OCI-LY7 (cell line): Measurements from ENCODE around the gene LRRC46. TPM values are rescaled to one million over a fixed set of nuclear protein-coding genes. Genes with fewer than 3 reads are reported as not detected.

Experiments
- BruUV-seq: library from RNA; stranded (reverse); fragments of 400-500 nt; replicated peaks from 2 replicates; lab custom pipeline; 2021; lab: Mats Ljungman, UMichigan
- CTCF ChIA-PET: fragments of 300-600 bp; sonication (Branson Sonifier 250); formaldehyde crosslinking; loops from one replicate; lab custom pipeline; 2022; ENCODE audit warnings: antibody characterized with exemption; ENCODE audit not compliant: unreplicated experiment; lab: Charles Lee
- POLR2A ChIA-PET: fragments of 300-600 bp; sonication (Branson Sonifier 250); formaldehyde crosslinking; loops from one replicate; lab custom pipeline; 2022; ENCODE audit warnings: antibody characterized with exemption; lab: Charles Lee
- DNase-seq: peaks from one replicate; pipeline ENCODE4 v3.0.0-alpha.2; 2015; ENCODE audit warnings: low spot score
- H2AFZ ChIP-seq: fragments of 200-600 bp; sonication (generic), shearing (Covaris generic); 2 replicates; pipeline ENCODE4 v1.6.1; 2014; ENCODE audit warnings: mild to moderate bottlenecking, antibody characterized with exemption, low read length, moderate library complexity
- H3K27ac ChIP-seq: fragments of 200-600 bp; sonication (generic); 2 replicates; pipeline ENCODE4 v1.5.1; 2014; ENCODE audit warnings: mixed run types, low read depth, mild to moderate bottlenecking, moderate library complexity, low read length, inconsistent platforms; ENCODE audit not compliant: poor library complexity, severe bottlenecking
- H3K36me3 ChIP-seq: fragments of 200-600 bp; sonication (generic); 2 replicates; pipeline ENCODE4 v1.6.1; 2014; ENCODE audit warnings: mild to moderate bottlenecking, antibody characterized with exemption, low read length, moderate library complexity, mixed read lengths; ENCODE audit not compliant: insufficient read depth
- H3K4me1 ChIP-seq: fragments of 200-600 bp; sonication (generic); 2 replicates; pipeline ENCODE4 v1.5.1; 2014; ENCODE audit warnings: mild to moderate bottlenecking, low read length; ENCODE audit not compliant: insufficient read depth, poor library complexity, severe bottlenecking
- H3K4me2 ChIP-seq: fragments of 200-600 bp; sonication (generic); 2 replicates; pipeline ENCODE4 v1.6.1; 2014; ENCODE audit warnings: mild to moderate bottlenecking, low read length
- H3K4me3 ChIP-seq: fragments of 200-600 bp; sonication (generic); 2 replicates; pipeline ENCODE4 v1.5.1; 2014; ENCODE audit warnings: mild to moderate bottlenecking, low read depth, low read length; ENCODE audit not compliant: poor library complexity, severe bottlenecking
- H3K79me2 ChIP-seq: fragments of 200-600 bp; sonication (generic); 2 replicates; pipeline ENCODE4 v1.6.1; 2016; ENCODE audit warnings: low read depth, mild to moderate bottlenecking, low read length, moderate library complexity, mixed read lengths; ENCODE audit not compliant: insufficient read depth
- H3K9me2 ChIP-seq: fragments of 200-600 bp; sonication (generic); 2 replicates; pipeline ENCODE4 v1.6.1; 2016; ENCODE audit warnings: mild to moderate bottlenecking, low read length, mixed read lengths; ENCODE audit not compliant: insufficient read depth
- H3K9me3 ChIP-seq: fragments of 200-600 bp; sonication (generic); 2 replicates; pipeline ENCODE4 v1.6.1; 2014; ENCODE audit warnings: mild to moderate bottlenecking, mixed run types, low read length, mixed read lengths
- H4K20me1 ChIP-seq: fragments of 200-600 bp; sonication (generic); 2 replicates; pipeline ENCODE4 v1.6.1; 2014; ENCODE audit warnings: mild to moderate bottlenecking, antibody characterized with exemption, low read length, moderate library complexity, mixed read lengths; ENCODE audit not compliant: insufficient read depth
- EZH2phosphoT487 ChIP-seq: fragments of 200-600 bp; sonication (generic); IDR thresholded peaks from 2 replicates; pipeline ENCODE4 v1.6.1; 2018; ENCODE audit warnings: low read depth, borderline replicate concordance, mild to moderate bottlenecking, mixed run types, antibody characterized with exemption, low read length, moderate library complexity, mixed read lengths
- intact Hi-C: fragments of 100-400 bp; cut with micrococcal nuclease; formaldehyde crosslinking; loops from one replicate; pipeline ENCODE4 v1.10.0; 2022; ENCODE audit not compliant: unreplicated experiment
- total RNA-seq, 2 experiments: library from RNA; depleted of rRNA in 1 of 2; stranded (reverse); fragments of >200 nt in 1 of 2; shearing (Covaris generic) in 1 of 2; gene quantifications; 2 replicates each; pipeline ENCODE4 v1.2.3, GENCODE V29; 2014 to 2022
- TF ChIP-seq, protein P1 (sequence below): fragments of 200-600 bp; sonication (generic); conservative IDR thresholded peaks from 2 replicates; pipeline ENCODE4 v1.5.1; 2014; ENCODE audit warnings: mild to moderate bottlenecking, antibody characterized with exemption, low read length, moderate library complexity, mixed read lengths

Gene LRRC46
- total RNA-seq, 2 experiments from 2014 or later: 0.85 to 1.2 TPM

DNA sequence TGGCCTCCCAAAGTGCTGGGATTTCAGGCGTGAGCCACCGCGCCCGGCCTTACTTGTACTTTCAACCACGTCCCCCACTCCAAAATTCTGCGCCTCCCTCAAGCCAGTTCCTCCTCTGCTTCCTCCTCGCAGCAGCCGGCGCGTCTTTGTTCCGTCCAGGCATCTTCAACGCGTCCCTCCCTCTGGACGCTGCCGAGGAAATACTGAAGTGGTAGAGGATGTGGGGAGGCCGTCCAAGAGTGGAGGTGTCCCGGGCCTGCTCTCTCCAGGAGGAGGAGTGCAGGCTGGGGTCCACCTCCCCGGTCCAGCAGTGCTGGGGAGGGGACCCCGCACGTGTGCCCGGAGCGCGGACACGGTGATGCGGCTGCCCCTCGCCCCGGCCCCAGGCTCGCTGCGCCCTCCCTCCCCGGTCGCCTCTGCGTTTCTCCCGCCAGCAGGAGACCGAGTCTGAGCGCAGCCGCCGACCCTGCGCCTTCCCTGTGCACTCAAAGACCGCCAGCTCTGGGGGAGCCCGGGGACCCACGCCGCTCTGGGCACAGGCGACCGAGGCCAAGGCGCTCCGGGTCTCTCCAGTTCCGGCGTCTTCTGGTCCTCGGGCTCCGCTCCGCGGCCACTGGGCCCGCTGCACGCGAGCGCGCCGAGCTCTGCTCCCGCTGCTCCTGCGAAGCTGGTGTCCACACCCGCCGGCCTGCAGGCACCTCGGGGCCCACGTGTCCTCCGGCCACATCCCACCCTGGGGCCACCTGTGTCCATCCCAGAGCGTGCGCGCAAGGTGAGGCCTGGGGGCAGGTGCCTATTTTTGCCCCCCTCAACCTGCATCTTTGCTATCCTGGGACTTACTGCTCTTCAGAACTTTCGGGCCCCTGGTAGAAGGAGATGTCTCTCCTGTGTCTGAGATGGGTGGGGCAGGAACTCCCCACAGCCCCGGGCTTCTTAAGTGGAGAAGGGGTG lies 41.6 kb upstream of the LRRC46 start:
- intact Hi-C loops: loop anchor here (5.0 kb wide), 1 partner anchor 38 kb away; no protein-coding TSS in a partner anchor
- H2AFZ ChIP-seq: no peak overlapping the region
- no peaks in the 10 kb centered on the region for H3K9me3 ChIP-seq
- no peaks in the 10 kb centered on the region for H4K20me1 ChIP-seq
- DNase-seq: no peak
- BruUV-seq: no TSS peak
- H3K4me1 ChIP-seq: no peaks in the 10 kb centered on the region
- H3K27ac ChIP-seq: no peak overlapping the region
- H3K4me2 ChIP-seq: no peak overlapping the region
- ChIA-PET POLR2A (no interaction called here), CTCF (no interaction called here)
- no peak overlapping the region for H3K4me3 ChIP-seq
- TF ChIP-seq EZH2phosphoT487: no peak
- TF ChIP-seq, protein P1, sequence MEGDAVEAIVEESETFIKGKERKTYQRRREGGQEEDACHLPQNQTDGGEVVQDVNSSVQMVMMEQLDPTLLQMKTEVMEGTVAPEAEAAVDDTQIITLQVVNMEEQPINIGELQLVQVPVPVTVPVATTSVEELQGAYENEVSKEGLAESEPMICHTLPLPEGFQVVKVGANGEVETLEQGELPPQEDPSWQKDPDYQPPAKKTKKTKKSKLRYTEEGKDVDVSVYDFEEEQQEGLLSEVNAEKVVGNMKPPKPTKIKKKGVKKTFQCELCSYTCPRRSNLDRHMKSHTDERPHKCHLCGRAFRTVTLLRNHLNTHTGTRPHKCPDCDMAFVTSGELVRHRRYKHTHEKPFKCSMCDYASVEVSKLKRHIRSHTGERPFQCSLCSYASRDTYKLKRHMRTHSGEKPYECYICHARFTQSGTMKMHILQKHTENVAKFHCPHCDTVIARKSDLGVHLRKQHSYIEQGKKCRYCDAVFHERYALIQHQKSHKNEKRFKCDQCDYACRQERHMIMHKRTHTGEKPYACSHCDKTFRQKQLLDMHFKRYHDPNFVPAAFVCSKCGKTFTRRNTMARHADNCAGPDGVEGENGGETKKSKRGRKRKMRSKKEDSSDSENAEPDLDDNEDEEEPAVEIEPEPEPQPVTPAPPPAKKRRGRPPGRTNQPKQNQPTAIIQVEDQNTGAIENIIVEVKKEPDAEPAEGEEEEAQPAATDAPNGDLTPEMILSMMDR: no peak
- no peaks in the 10 kb centered on the region for H3K79me2 ChIP-seq
- no peaks in the 10 kb centered on the region for H3K36me3 ChIP-seq
- no peaks in the 10 kb centered on the region for H3K9me2 ChIP-seq

DNA sequence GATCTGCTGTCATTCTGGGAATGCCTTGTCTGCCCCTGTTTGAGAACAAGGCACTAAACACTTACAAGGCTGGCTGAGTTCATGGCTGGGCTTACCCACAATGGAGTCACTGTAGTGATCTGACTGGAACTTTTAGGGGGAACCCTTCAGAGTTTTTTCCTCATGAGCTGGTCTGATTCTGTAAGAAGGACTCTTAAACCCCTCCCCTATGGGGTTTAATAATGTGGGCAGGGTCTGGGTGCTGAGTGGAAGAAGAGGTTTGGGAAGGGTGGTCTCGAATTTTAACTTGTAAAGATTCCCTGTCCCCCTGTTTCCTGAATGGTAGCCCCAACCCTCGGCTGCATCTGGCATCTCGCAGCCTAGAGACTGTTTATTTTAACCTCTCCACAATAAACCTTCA lies 40.4 kb upstream of the LRRC46 start:
- no peak overlapping the region for H3K27ac ChIP-seq
- BruUV-seq: no TSS peak
- H3K4me1 ChIP-seq: no peaks in the 10 kb centered on the region
- intact Hi-C loops: no loop called here
- TF ChIP-seq EZH2phosphoT487: no peak
- TF ChIP-seq, protein P1: no peak
- H3K9me2 ChIP-seq: no peaks in the 10 kb centered on the region
- no peaks in the 10 kb centered on the region for H3K79me2 ChIP-seq
- no peaks in the 10 kb centered on the region for H3K9me3 ChIP-seq
- no peak for DNase-seq
- CTCF ChIA-PET: no interaction called here
- POLR2A ChIA-PET: no interaction called here
- H3K4me3 ChIP-seq: no peak overlapping the region
- H2AFZ ChIP-seq: no peak overlapping the region
- H4K20me1 ChIP-seq: no peaks in the 10 kb centered on the region
- no peak overlapping the region for H3K4me2 ChIP-seq
- no peaks in the 10 kb centered on the region for H3K36me3 ChIP-seq

DNA sequence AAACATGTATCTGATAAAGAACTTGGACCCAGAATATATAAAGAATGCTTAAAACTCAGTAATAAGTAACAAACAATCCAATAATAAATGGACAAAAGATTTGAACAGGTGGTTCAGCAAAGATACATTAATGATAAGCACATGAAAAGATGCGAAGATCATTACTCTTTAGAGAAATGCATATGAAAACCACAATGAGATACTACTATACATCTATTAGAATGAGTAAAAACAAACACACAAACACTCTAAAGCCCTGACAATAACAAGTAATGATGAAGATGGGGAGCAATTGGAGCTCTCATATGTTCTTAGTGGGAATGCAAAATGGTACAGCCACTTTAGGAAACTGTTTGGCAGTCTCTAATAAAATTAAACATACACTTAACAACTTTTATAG lies 39.0 kb upstream of the LRRC46 start:
- Histone ChIP-seq H3K9me2 (no peaks in the 10 kb centered on the region), H3K4me2 (no peak overlapping the region), H2AFZ (no peak overlapping the region), H3K9me3 (no peaks in the 10 kb centered on the region), H3K79me2 (no peaks in the 10 kb centered on the region), H3K27ac (no peak overlapping the region), H3K4me1 (no peaks in the 10 kb centered on the region), H4K20me1 (no peaks in the 10 kb centered on the region), H3K36me3 (no peaks in the 10 kb centered on the region), H3K4me3 (no peak overlapping the region)
- BruUV-seq: no TSS peak
- no peak for TF ChIP-seq EZH2phosphoT487
- TF ChIP-seq, protein P1: no peak
- DNase-seq: no peak
- ChIA-PET POLR2A (no interaction called here), CTCF (no interaction called here)
- intact Hi-C loops: no loop called here
